Erythroblast (primary cell): ENCODE data around the gene AQP1.

Experiments
- GATA1 ChIP-seq: IDR thresholded peaks from 2 replicates; pipeline ENCODE4 v1.6.1; 2011; ENCODE audit warnings: low read depth, mild to moderate bottlenecking, control low read depth, low read length, moderate library complexity
- POLR2A ChIP-seq: IDR thresholded peaks from 2 replicates; pipeline ENCODE4 v1.6.1; 2011; ENCODE audit warnings: mild to moderate bottlenecking, low read length

GRCh38 chr7:30896036-30896435 is 15.6 kb upstream of the AQP1 start:
- TF ChIP-seq POLR2A (no peak), GATA1 (no peak)
